ENCODE measurements around the gene RHBDF2. TPM values are rescaled to one million over a fixed set of nuclear protein-coding genes. Genes with fewer than 3 reads are reported as not detected.

RHBDF2 gene
- total and polyA plus RNA-seq, 4 experiments from 2014 or later, result 5.4 to 62.2 (median 32.6) TPM

DNA sequence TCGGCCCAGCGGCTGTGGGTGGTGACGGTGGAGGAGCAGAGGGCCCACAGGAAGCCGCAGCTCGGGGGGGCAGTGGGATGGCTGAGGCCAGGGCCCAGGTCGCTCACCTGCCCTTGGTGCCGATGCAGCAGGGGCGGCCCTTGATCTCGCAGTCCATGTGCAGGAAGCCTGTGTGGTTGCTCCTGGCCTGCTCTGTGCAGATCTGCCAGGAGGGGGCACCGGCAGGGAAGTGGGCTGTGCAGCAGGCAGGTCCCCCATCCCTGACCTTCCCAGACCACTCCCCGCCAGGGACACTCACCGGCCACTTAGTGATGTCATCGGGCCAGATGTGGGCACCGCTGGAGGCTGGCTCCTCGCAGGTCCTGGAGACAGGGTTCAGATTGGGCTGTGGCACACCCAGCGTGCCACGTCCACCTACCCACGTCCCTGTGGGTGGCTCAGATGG is 27.7 kb downstream of the RHBDF2 start:
- Mint-ChIP-seq H3K27me3 (no peaks in the 10 kb centered on the region), H3K4me3 (no peak overlapping the region), H3K27ac (peak overlapping the region in 1 of 7 donors; percentile 41), H3K36me3 (peaks cover 9 to 28% of the 10 kb centered on the region in 2 donors), H3K9me3 (no peaks in the 10 kb centered on the region), H3K4me1 (peaks cover 0 to 1% (median 0%) of the 10 kb centered on the region in 4 donors)
- no peak for DNase-seq
- ChIA-PET POLR2A (ENCODE audit: partially characterized antibody) (no interaction called here), CTCF (ENCODE audit: partially characterized antibody) (no interaction called here)
- intact Hi-C loops (cut with micrococcal nuclease), result no loop called here
- Histone ChIP-seq H3K27me3 (ENCODE audit: insufficient read depth, low read length) (no peaks in the 10 kb centered on the region), H3K4me1 (ENCODE audit: insufficient read depth, low read length) (no peaks in the 10 kb centered on the region), H3K4me3 (ENCODE audit: low read length in 2 of 2) (no peak overlapping the region), H3K27ac (ENCODE audit: low read depth, low read length) (no peak overlapping the region), H3K36me3 (ENCODE audit: insufficient read depth, low read length) (peaks cover 6% of the 10 kb centered on the region), H3K9me3 (ENCODE audit: control insufficient read depth in 1 of 2, low read length in 2 of 2) (no peaks in the 10 kb centered on the region)

DNA sequence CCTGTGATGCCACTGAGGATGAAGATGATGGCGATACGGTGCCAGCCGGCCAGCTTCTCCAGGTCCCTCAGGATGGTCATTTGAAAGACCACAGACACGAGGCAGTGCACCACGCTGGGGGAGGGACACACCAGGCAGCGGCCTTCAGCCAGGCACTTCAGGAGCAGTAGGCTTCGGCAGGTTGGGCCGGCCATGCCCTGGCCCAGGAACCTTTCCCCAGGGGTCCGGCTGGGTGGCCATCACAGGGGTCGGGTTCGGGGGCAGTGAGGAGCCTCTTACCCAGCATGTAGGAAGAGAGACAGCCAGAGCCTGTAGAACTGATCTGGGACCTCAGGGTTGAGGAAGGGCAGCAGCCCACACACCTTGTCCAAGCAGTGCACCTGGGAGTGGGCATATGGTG is 28.5 kb downstream of the RHBDF2 start:
- no peak overlapping the region for H3K27ac Mint-ChIP-seq
- Histone ChIP-seq H3K27me3 (ENCODE audit: insufficient read depth, low read length) (no peaks in the 10 kb centered on the region), H3K9me3 (ENCODE audit: control insufficient read depth in 1 of 2, low read length in 2 of 2) (no peaks in the 10 kb centered on the region), H3K27ac (ENCODE audit: low read depth, low read length) (no peak overlapping the region), H3K4me1 (ENCODE audit: insufficient read depth, low read length) (no peaks in the 10 kb centered on the region), H3K36me3 (ENCODE audit: insufficient read depth, low read length) (peaks cover 6% of the 10 kb centered on the region), H3K4me3 (ENCODE audit: low read length in 2 of 2) (no peak overlapping the region)
- peaks cover 0 to 1% (median 0%) of the 10 kb centered on the region in 4 donors for H3K4me1 Mint-ChIP-seq
- intact Hi-C loops (cut with micrococcal nuclease), result no loop called here
- no peak overlapping the region for H3K4me3 Mint-ChIP-seq
- DNase-seq, result no peak
- peaks cover 6 to 24% of the 10 kb centered on the region in 2 donors for H3K36me3 Mint-ChIP-seq
- H3K27me3 Mint-ChIP-seq, result no peaks in the 10 kb centered on the region
- ChIA-PET CTCF (ENCODE audit: partially characterized antibody) (no interaction called here), POLR2A (ENCODE audit: partially characterized antibody) (interaction anchor here (0.6 kb wide), 1 partner anchor 81 kb away, joined by 3 read pairs; no protein-coding TSS in a partner anchor)
- H3K9me3 Mint-ChIP-seq, result no peaks in the 10 kb centered on the region

DNA sequence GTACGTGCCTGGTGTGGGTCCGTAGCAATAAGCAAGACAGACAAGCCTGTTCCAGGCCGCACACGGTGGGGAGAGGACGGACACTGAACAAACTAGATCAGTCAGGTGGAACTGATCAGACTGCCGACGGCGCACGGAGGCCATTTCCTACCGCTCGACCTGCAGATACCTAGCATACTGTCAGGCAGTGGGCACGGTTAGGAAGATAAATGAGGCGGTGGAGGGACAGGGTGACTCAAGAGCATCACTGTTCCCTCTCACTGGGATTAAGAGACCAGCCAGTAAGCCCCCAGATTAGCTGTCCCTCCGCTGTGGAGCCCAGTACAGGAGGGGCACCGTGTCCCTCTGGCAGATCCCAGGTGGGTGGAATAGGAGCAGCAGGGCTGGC is 29.0 kb downstream of the RHBDF2 start:
- H3K27ac ChIP-seq (ENCODE audit: low read depth, low read length), result no peak overlapping the region
- no peak for DNase-seq
- no peaks in the 10 kb centered on the region for H3K4me1 ChIP-seq (ENCODE audit: insufficient read depth, low read length)
- Mint-ChIP-seq H3K9me3 (no peaks in the 10 kb centered on the region), H3K27ac (no peak overlapping the region), H3K36me3 (peaks cover 6 to 23% of the 10 kb centered on the region in 2 donors), H3K4me3 (no peak overlapping the region), H3K27me3 (no peaks in the 10 kb centered on the region), H3K4me1 (peaks cover 0 to 1% (median 0%) of the 10 kb centered on the region in 4 donors)
- CTCF ChIA-PET (ENCODE audit: partially characterized antibody), result no interaction called here
- H3K27me3 ChIP-seq (ENCODE audit: insufficient read depth, low read length), result no peaks in the 10 kb centered on the region
- H3K36me3 ChIP-seq (ENCODE audit: insufficient read depth, low read length), result peaks cover 6% of the 10 kb centered on the region
- H3K9me3 ChIP-seq (ENCODE audit: control insufficient read depth in 1 of 2, low read length in 2 of 2), result no peaks in the 10 kb centered on the region
- H3K4me3 ChIP-seq (ENCODE audit: low read length in 2 of 2), result no peak overlapping the region
- POLR2A ChIA-PET (ENCODE audit: partially characterized antibody), result interaction anchor here (0.7 kb wide), 1 partner anchor 21 kb away, joined by 3 read pairs; no protein-coding TSS in a partner anchor
- intact Hi-C loops (cut with micrococcal nuclease), result no loop called here

DNA sequence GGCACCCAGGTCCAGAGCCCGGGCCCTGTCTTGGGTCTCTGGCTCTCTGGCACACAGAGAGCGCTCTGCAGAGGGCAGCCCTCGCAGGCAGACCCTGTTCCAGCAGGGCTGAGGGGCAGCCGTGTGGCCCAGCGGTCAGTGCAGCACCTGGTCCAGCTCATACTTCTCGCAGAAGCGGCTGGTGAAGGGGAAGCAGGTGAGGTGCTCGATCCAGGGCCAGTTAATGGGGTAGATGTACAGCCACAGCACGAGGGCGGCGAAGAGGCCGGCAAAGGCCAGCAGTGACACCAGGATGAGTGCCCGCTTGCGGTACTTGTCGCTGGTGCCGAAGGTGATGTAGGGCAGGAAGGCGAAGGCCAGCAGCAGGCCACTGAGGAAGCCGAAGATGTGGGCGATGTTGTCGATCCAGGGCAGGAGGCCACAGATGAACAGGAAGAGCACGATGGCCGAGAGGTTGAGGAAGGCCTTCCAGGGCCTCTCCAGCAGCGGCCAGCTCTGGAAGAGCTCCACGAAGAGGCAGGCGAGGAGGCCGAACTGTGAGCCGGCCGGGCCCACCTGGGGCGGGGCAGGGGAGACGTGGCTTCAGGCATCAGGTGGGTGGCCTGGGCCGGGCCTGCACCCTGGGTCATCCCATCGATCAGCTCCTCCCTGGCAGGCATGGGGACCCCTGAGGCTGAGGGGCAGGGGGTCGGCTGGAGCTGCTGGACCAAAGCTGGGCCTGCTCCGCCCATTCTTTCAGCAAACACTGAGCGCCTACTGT is 29.5 kb downstream of the RHBDF2 start:
- Mint-ChIP-seq H3K9me3 (no peaks in the 10 kb centered on the region), H3K4me1 (peaks cover 0 to 1% (median 0%) of the 10 kb centered on the region in 4 donors), H3K36me3 (peaks cover 6 to 21% of the 10 kb centered on the region in 2 donors), H3K4me3 (no peak overlapping the region), H3K27me3 (no peaks in the 10 kb centered on the region), H3K27ac (no peak overlapping the region)
- H3K9me3 ChIP-seq (ENCODE audit: control insufficient read depth in 1 of 2, low read length in 2 of 2), result no peaks in the 10 kb centered on the region
- no peaks in the 10 kb centered on the region for H3K4me1 ChIP-seq (ENCODE audit: insufficient read depth, low read length)
- DNase-seq, result no peak
- intact Hi-C loops (cut with micrococcal nuclease), result no loop called here
- H3K4me3 ChIP-seq (ENCODE audit: low read length in 2 of 2), result no peak overlapping the region
- no peak overlapping the region for H3K27ac ChIP-seq (ENCODE audit: low read depth, low read length)
- H3K27me3 ChIP-seq (ENCODE audit: insufficient read depth, low read length), result no peaks in the 10 kb centered on the region
- ChIA-PET POLR2A (ENCODE audit: partially characterized antibody) (interaction anchor here (0.7 kb wide), 1 partner anchor 21 kb away, joined by 3 read pairs; no protein-coding TSS in a partner anchor), CTCF (ENCODE audit: partially characterized antibody) (no interaction called here)
- peaks cover 6% of the 10 kb centered on the region for H3K36me3 ChIP-seq (ENCODE audit: insufficient read depth, low read length)

DNA sequence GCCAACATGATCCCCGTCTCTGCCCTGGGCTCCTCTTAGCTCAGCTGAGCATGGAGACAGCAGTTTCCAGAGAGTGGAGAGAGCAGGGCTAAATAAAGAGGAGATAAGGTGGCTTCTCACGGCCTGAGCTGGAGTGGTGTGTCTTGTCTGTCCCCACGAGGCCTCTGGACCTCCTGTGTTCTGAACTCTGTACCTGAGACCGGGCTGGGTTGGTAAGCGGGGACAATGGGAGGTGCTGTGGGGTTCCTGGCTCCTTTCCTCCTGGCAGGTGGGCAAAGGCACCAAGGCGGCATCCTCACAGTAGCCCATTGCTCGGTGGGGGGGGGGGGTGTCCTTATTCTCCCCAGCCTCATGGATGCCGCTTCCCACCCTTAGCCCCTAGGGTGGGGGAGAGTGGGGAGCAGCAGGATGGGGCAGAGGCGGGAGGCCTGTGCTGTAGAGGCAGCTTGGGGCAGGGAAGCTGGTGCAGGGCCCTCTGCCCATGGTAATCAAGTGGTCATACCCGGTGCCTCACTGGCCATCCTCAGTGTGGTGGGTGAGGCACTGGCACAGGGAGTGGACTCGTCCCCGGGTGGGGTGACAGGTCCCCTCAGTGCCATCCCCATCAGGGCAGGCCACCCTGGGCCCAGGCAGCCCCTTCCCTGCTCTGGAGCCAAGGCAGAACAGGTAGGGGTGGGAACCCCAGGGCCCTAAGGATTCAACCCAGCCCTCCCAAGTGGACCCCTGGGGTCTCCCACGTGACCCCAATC is 31.1 kb downstream of the RHBDF2 start:
- Histone ChIP-seq H3K27me3 (ENCODE audit: insufficient read depth, low read length) (no peaks in the 10 kb centered on the region), H3K4me1 (ENCODE audit: insufficient read depth, low read length) (peaks cover 4% of the 10 kb centered on the region), H3K9me3 (ENCODE audit: control insufficient read depth in 1 of 2, low read length in 2 of 2) (no peaks in the 10 kb centered on the region), H3K36me3 (ENCODE audit: insufficient read depth, low read length) (peaks cover 6% of the 10 kb centered on the region), H3K4me3 (ENCODE audit: low read length in 2 of 2) (no peak overlapping the region), H3K27ac (ENCODE audit: low read depth, low read length) (no peak overlapping the region)
- Mint-ChIP-seq H3K4me3 (no peak overlapping the region), H3K27ac (no peak overlapping the region), H3K9me3 (no peaks in the 10 kb centered on the region), H3K4me1 (peaks cover 3 to 6% (median 3%) of the 10 kb centered on the region in 4 donors), H3K36me3 (peaks cover 6 to 18% of the 10 kb centered on the region in 2 donors), H3K27me3 (no peaks in the 10 kb centered on the region)
- ChIA-PET CTCF (ENCODE audit: partially characterized antibody) (interaction anchor here (1.5 to 6.5 kb wide), 2 partner anchors 33 to 155 kb away, joined by 3 to 161 read pairs; partner anchors contain the start of gene RHBDF2), POLR2A (ENCODE audit: partially characterized antibody) (no interaction called here)
- DNase-seq, result no peak
- intact Hi-C loops (cut with micrococcal nuclease), result no loop called here

DNA sequence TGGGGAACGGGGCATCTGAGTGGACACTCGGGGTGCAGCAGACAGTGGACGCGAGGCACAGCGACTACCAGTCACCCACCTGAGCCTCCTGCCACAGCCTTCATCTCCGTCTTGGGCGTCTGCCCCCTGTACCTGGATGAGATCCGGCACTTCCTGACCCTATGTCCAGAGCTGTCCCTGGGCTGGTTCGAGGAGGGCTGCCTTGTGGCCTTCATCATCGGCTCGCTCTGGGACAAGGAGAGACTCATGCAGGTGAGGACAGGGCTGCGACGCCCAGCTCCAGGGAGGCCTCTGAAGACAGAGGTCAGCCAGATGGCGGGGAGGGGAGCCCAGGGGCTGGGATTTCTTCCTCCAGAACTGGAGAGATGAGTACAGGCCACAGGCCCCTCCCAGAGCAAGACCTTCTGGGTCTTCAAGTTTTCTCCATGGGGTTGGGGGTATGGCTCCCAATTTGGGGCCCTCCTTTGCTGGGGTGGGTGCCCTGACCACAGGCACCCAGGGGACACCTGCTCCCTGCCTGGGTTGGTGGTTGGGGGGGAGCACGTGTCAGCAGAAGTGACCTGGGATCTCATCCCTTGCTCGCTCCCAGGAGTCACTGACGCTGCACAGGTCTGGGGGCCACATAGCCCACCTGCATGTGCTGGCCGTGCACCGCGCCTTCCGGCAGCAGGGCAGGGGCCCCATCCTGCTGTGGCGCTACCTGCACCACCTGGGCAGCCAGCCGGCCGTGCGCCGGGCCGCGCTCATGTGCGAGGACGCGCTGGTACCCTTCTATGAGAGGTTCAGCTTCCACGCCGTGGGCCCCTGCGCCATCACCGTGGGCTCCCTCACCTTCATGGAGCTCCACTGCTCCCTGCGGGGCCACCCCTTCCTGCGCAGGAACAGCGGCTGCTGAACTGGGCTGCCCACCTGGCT is 31.9 kb downstream of the RHBDF2 start:
- Histone ChIP-seq H3K36me3 (ENCODE audit: insufficient read depth, low read length) (peaks cover 6% of the 10 kb centered on the region), H3K4me1 (ENCODE audit: insufficient read depth, low read length) (peaks cover 4% of the 10 kb centered on the region), H3K4me3 (ENCODE audit: low read length in 2 of 2) (no peak overlapping the region), H3K27me3 (ENCODE audit: insufficient read depth, low read length) (no peaks in the 10 kb centered on the region), H3K27ac (ENCODE audit: low read depth, low read length) (no peak overlapping the region), H3K9me3 (ENCODE audit: control insufficient read depth in 1 of 2, low read length in 2 of 2) (no peaks in the 10 kb centered on the region)
- Mint-ChIP-seq H3K36me3 (peaks cover 6 to 18% of the 10 kb centered on the region in 2 donors), H3K4me3 (no peak overlapping the region), H3K9me3 (no peaks in the 10 kb centered on the region), H3K27me3 (no peaks in the 10 kb centered on the region), H3K27ac (peak overlapping the region in 2 of 7 donors; percentile 18 to 61), H3K4me1 (peaks cover 3 to 6% (median 3%) of the 10 kb centered on the region in 4 donors)
- no peak for DNase-seq
- ChIA-PET POLR2A (ENCODE audit: partially characterized antibody) (interaction anchor here (2.2 to 3.6 kb wide), 3 partner anchors 17 to 38 kb away, joined by 7 to 38 read pairs (median 8); partner anchors contain the start of genes RHBDF2 and UBE2O), CTCF (ENCODE audit: partially characterized antibody) (interaction anchor here (1.5 to 6.5 kb wide), 3 partner anchors 34 to 155 kb away, joined by 3 to 161 read pairs (median 4); partner anchors contain the start of gene RHBDF2)
- intact Hi-C loops (cut with micrococcal nuclease), result no loop called here
